GM18526 (cell line): ENCODE results near the gene TNN.

Source experiments
- POLR2A ChIP-seq: IDR thresholded peaks from 3 replicates; pipeline ENCODE4 v1.6.1; 2011; ENCODE audit not compliant: insufficient read length; ENCODE audit errors: extremely low read depth

The TNN gene

GRCh38 chr1:175129182-175129581 is 61.5 kb downstream of the TNN start:
- no peak for TF ChIP-seq POLR2A

GRCh38 chr1:175129644-175129996 is 62.0 kb downstream of the TNN start:
- no peak for TF ChIP-seq POLR2A

GRCh38 chr1:175129997-175130648 is 62.5 kb downstream of the TNN start:
- no peak for TF ChIP-seq POLR2A

- TF ChIP-seq POLR2A: no peak
Observed at GRCh38 chr1:175130649-175131045, 63.0 kb downstream of the TNN start.

GRCh38 chr1:175131095-175131494 is 63.5 kb downstream of the TNN start:
- TF ChIP-seq POLR2A: no peak

- TF ChIP-seq POLR2A: no peak
Observed at GRCh38 chr1:175132436-175132835, 64.8 kb downstream of the TNN start.

- TF ChIP-seq POLR2A: no peak
Observed at GRCh38 chr1:175133673-175134435, 66.2 kb downstream of the TNN start.

GRCh38 chr1:175134500-175134899 is 66.9 kb downstream of the TNN start:
- no peak for TF ChIP-seq POLR2A

- TF ChIP-seq POLR2A: no peak
Observed at GRCh38 chr1:175136246-175136645, 68.6 kb downstream of the TNN start.

GRCh38 chr1:175137369-175137768 is 69.7 kb downstream of the TNN start:
- no peak for TF ChIP-seq POLR2A

- no peak for TF ChIP-seq POLR2A
Observed at GRCh38 chr1:175138579-175138978, 70.9 kb downstream of the TNN start.

- no peak for TF ChIP-seq POLR2A
Observed at GRCh38 chr1:175145899-175146528, 78.4 kb downstream of the TNN start.

- no peak for TF ChIP-seq POLR2A
Observed at GRCh38 chr1:175146529-175147213, 79.0 kb downstream of the TNN start.

- TF ChIP-seq POLR2A: no peak
Observed at GRCh38 chr1:175147569-175147968, 79.9 kb downstream of the TNN start.

GRCh38 chr1:175148068-175148467 is 80.4 kb downstream of the TNN start:
- TF ChIP-seq POLR2A: no peak
